GM19328 (cell line): ENCODE measurements around the gene ASTN2.
A peak's percentile ranks its signal among the peaks of the same experiment; 100 is the strongest.

Experiments used
- ATAC-seq: cut with Tn5 transposase; IDR thresholded peaks from one replicate; pipeline ENCODE4 v1.9.1; 2021; ENCODE audit warnings: mild to moderate bottlenecking, moderate library complexity; ENCODE audit not compliant: unreplicated experiment

The ASTN2 gene

GRCh38 chr9:116555119-116555518 lies 859.7 kb downstream of the ASTN2 start:
- ATAC-seq: no peak

GRCh38 chr9:116550696-116551436 lies 864.0 kb downstream of the ASTN2 start:
- ATAC-seq: no peak

- no peak for ATAC-seq
These were observed 864.8 kb downstream of the ASTN2 start for GRCh38 chr9:116549786-116550660.

DNA sequence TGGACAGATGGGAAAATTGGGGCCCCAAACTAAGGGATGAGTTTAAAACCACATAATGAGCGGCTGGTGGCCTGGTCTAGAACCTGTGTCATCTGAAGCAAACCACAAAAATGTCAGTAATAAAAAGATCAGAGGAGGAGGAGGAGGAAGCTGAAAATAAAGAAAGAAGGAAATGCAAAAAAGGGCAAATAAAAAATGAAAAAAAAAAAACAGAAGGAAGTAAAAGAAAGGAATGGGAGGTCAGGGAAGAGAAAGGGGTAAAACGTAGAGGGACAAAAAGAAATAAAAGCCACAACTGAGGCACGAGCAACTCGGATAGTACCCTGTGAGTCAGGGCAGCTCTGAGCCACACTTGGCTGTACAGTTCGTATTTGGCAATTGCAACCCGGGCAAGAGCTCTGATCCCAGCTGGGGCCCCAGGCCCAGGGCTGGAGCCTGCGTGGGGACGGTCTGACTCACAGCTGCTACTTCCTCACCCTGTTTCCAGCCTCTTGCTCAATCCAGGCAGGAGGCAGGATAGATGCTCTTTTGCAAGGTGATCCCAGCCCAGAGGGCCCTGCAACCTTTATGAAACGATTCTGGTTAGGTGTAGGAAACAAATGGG lies 865.7 kb downstream of the ASTN2 start:
- no peak for ATAC-seq

DNA sequence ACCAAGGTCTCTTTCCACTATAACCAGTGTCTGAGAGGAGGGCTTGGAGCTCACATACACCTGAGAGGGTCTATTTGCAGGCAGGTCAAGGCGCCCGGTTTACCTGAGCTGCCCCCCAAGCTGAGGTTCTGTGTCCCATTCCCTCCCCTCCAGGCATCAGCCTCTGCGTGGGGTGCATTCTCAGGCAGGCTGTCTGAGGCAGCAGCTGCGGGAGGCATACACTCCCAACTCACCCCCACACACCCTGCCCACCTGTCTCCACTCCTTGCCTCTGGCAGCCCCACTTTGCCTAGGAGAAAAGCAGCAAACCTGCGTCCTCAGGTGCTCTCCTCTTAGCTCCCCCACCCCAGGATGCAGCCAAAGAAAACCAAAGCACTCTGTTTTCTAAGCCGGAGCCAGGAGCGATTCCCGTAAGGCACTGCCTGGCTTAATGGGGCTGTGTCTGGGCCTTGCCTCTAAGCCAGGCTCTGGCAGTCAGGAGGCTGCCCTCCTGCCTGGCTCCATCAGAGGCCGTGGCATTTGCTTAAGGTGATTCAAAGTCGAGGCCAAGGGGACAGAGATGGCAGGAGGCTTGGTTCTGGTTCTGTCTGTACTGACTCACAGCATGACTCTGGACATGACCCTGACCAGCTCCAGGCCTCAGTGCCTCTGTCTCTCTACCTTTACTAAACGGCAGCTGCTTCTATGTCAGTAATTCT lies 867.0 kb downstream of the ASTN2 start:
- no peak for ATAC-seq

DNA sequence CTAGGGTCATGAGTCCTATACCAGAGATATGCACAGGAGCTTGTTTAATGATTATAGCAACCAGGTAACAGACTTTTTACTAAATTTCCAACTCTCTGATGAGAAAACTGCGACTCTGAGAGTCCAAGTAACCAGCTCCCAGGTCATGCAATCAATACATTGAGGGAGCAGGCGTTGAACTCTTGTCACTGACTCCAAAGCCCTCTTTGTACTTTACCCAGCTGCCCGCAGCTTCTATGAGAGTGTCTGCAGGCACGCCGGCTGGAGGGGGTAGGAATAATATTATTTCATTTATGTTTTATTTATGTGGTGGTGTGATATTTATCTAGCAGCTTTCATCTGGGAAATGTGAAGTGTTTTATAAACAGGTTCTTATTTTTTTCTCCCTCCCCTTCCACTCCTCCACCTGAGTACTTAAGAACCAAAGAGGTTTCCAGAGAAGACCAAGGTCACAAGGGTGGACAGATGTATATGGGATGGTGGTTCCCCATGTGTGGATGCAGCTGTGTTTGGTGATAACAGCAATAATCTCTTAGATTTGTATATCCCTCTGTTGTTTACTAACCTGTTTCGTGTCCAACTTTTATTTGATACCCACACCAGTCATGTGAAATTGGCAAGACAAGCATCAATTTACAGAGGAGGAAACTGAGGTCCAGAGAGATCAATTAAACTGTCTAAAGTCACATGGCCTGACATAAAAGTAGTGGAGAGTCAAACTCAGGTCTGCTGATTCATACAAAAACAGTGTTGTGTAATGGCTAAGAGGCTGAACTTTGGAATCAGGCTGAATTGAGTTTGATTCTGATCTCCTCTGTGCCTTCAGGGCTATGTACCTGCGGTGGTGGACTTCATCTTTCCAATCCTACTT lies 867.9 kb downstream of the ASTN2 start:
- no peak for ATAC-seq

- no peak for ATAC-seq
These were observed 870.0 kb downstream of the ASTN2 start for GRCh38 chr9:116544896-116545295.

GRCh38 chr9:116543731-116544400 lies 871.0 kb downstream of the ASTN2 start:
- ATAC-seq: no peak

- no peak for ATAC-seq
These were observed 873.5 kb downstream of the ASTN2 start for GRCh38 chr9:116541402-116541801.

DNA sequence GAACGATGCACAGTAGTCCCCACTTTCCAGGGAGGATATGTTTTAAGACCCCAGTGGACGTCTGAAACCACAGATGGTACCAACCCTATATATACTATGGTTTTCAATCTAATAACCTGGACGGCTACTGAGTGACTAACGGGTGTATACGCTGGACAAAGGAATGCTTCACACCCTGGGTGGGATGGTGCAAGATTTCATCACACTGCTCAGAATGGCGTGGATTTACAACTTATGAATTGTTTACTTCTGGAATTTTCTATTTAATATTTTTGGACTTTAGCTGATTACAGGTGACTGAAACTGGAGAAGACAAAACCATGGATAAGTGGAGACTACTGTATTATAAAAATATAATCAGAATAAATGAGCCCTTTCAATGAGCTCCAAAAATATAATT lies 875.3 kb downstream of the ASTN2 start:
- no peak for ATAC-seq

- ATAC-seq: no peak
These were observed 889.2 kb downstream of the ASTN2 start for GRCh38 chr9:116525611-116526010.

GRCh38 chr9:116524778-116525470 lies 889.9 kb downstream of the ASTN2 start:
- no peak for ATAC-seq

DNA sequence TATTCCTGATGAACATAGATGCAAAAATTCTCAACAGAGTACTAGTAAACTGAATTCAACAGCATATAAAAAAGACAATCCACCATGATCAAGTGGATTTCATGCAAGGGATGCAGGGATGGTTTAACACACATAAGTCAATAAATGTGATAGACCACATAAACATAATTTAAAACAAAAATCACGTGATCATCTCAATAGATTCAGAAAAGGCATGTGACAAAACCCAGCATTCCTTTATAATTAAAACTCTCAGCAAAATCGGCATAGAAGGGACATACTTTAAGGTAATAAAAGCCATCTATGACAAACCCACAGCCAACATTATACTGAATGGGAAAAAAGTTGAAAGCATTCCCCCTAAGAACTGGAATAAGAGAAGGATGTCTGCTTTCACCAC lies 894.6 kb downstream of the ASTN2 start:
- no peak for ATAC-seq

GRCh38 chr9:116516456-116516855 lies 898.4 kb downstream of the ASTN2 start:
- ATAC-seq: no peak

DNA sequence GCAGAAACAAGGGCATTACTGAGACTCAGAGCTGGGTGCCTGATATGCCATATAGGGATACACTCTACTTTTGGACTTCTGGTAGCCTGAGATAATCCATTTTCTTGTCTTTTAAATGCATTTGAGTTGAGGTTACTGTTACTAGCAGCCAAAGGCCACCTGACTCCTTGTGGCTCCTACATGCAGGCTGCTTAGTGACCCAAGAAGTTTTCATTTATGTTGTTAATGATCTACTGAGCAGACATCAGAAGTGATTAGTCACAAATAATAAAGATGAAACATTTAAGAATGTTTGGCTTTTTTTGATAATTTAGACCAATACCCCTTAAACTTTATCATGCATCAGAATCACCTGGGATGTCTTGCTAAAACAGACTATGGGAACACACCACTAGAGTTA lies 899.3 kb downstream of the ASTN2 start:
- no peak for ATAC-seq

DNA sequence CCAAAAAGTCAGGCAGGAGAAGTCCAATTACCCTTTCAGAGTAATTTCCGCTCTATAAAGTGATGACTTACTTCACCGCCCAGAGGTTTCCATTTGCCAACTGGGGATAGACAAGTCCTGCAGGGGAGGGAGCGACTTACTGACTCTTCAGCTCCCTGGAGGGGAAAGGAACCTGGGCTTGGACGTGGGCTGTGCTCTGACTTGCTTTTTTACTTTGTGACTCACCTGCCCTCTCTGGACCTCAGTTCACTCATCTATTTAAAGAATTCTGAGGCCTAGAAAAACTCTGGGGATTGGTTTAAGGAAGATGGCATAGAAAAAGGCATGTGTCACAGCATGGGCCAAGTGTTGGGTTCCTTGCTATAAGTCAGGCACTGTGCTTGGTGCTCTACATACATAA lies 908.2 kb downstream of the ASTN2 start:
- no peak for ATAC-seq

- peak; percentile 85 for ATAC-seq
These were observed 909.9 kb downstream of the ASTN2 start for GRCh38 chr9:116504893-116505480.

- no peak for ATAC-seq
These were observed 910.8 kb downstream of the ASTN2 start for GRCh38 chr9:116504081-116504480.

GRCh38 chr9:116502746-116503145 lies 912.1 kb downstream of the ASTN2 start:
- ATAC-seq: no peak
